GM18867 (cell line): ENCODE measurements around the gene UBR7.
"Not testable (repeated sequence)": the region's sequence is repeated elsewhere in the genome, so short reads cannot be mapped to it uniquely, and the experiment has no call there.

Experiments used
- ATAC-seq: cut with Tn5 transposase; IDR thresholded peaks from one replicate; pipeline ENCODE4 v1.9.1; 2021; ENCODE audit warnings: mild to moderate bottlenecking, moderate library complexity; ENCODE audit not compliant: unreplicated experiment

The UBR7 gene

GRCh38 chr14:93195316-93195999 is 11.6 kb upstream of the UBR7 start:
- no peak for ATAC-seq

- ATAC-seq = no peak
Measured at GRCh38 chr14:93199031-93199430, 8.0 kb upstream of the UBR7 start.

GRCh38 chr14:93200553-93200952 is 6.5 kb upstream of the UBR7 start:
- no peak for ATAC-seq

- no peak for ATAC-seq
Measured at GRCh38 chr14:93201155-93201704, 5.8 kb upstream of the UBR7 start.

- ATAC-seq = peak; percentile 37
Measured at GRCh38 chr14:93207468-93208308, 632 bp downstream of the UBR7 start.

GRCh38 chr14:93212432-93212831 is 5.4 kb downstream of the UBR7 start:
- ATAC-seq = peak; percentile 82

- no peak for ATAC-seq
Measured at GRCh38 chr14:93214598-93214997, 7.5 kb downstream of the UBR7 start.

GRCh38 chr14:93219103-93219726 is 12.2 kb downstream of the UBR7 start:
- ATAC-seq = peak; percentile 72

- ATAC-seq = no peak
Measured at GRCh38 chr14:93220509-93220908, 13.5 kb downstream of the UBR7 start.

- no peak for ATAC-seq
Measured at GRCh38 chr14:93223565-93223964, 16.5 kb downstream of the UBR7 start.

- no peak for ATAC-seq
Measured at GRCh38 chr14:93228550-93228949, 21.5 kb downstream of the UBR7 start.

- ATAC-seq = no peak
Measured at GRCh38 chr14:93230539-93230938, 23.5 kb downstream of the UBR7 start.

- no peak for ATAC-seq
Measured at GRCh38 chr14:93231129-93231979, 24.3 kb downstream of the UBR7 start.

- ATAC-seq = no peak
Measured at GRCh38 chr14:93232159-93232558, 25.1 kb downstream of the UBR7 start.

GRCh38 chr14:93233078-93233477 is 26.0 kb downstream of the UBR7 start:
- ATAC-seq = not testable (repeated sequence)

- no peak for ATAC-seq
Measured at GRCh38 chr14:93234798-93235197, 27.7 kb downstream of the UBR7 start.

GRCh38 chr14:93239869-93240677 is 33.0 kb downstream of the UBR7 start:
- ATAC-seq = no peak

- no peak for ATAC-seq
Measured at GRCh38 chr14:93240678-93241000, 33.6 kb downstream of the UBR7 start.

- no peak for ATAC-seq
Measured at GRCh38 chr14:93245764-93246420, 38.8 kb downstream of the UBR7 start.
